Hepatocyte (in vitro differentiated cells): Measurements from ENCODE around the gene BRD4.

Experiments
- EZH2 ChIP-seq: fragments of 200-600 bp; sonication (generic); IDR thresholded peaks from 2 replicates; pipeline ENCODE4 v1.6.1; 2016; ENCODE audit warnings: antibody characterized with exemption, mild to moderate bottlenecking, borderline replicate concordance
- TF ChIP-seq, protein P1 (sequence below): fragments of 200-600 bp; sonication (generic); IDR thresholded peaks from 2 replicates; pipeline ENCODE4 v1.5.1; 2016; ENCODE audit warnings: antibody characterized with exemption, mild to moderate bottlenecking; ENCODE audit not compliant: poor library complexity

DNA sequence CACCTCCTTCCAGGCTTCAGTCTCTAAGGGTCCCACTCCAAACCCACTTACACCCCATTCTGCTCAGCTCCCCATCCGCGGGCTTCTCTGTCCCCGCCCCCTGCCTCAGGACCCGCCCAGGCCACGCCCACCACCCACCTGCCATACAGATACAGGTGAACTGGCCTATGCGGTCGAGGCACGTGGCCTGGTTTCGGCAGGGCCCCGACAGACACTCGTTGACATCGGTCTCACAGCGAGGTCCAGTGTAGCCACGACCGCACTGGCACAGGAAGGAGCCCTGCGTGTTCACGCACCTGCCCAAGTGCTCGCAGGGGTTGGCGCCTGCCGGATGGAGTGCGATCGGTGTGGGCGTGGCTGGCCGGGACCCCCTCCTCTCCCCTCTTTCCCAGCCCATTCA, 143.5 kb downstream of the BRD4 start:
- TF ChIP-seq, protein P1, sequence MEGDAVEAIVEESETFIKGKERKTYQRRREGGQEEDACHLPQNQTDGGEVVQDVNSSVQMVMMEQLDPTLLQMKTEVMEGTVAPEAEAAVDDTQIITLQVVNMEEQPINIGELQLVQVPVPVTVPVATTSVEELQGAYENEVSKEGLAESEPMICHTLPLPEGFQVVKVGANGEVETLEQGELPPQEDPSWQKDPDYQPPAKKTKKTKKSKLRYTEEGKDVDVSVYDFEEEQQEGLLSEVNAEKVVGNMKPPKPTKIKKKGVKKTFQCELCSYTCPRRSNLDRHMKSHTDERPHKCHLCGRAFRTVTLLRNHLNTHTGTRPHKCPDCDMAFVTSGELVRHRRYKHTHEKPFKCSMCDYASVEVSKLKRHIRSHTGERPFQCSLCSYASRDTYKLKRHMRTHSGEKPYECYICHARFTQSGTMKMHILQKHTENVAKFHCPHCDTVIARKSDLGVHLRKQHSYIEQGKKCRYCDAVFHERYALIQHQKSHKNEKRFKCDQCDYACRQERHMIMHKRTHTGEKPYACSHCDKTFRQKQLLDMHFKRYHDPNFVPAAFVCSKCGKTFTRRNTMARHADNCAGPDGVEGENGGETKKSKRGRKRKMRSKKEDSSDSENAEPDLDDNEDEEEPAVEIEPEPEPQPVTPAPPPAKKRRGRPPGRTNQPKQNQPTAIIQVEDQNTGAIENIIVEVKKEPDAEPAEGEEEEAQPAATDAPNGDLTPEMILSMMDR = no peak
- TF ChIP-seq EZH2 = no peak
